OCI-LY7 (cell line): Measurements from ENCODE around the gene RGS10. TPM values are rescaled to one million over a fixed set of nuclear protein-coding genes. Genes with fewer than 3 reads are reported as not detected.

Experiments
- BruUV-seq: library from RNA; stranded (reverse); fragments of 400-500 nt; replicated peaks from 2 replicates; lab custom pipeline; 2021; lab: Mats Ljungman, UMichigan
- CTCF ChIA-PET: fragments of 300-600 bp; sonication (Branson Sonifier 250); formaldehyde crosslinking; loops from one replicate; lab custom pipeline; 2022; ENCODE audit warnings: antibody characterized with exemption; ENCODE audit not compliant: unreplicated experiment; lab: Charles Lee
- POLR2A ChIA-PET: fragments of 300-600 bp; sonication (Branson Sonifier 250); formaldehyde crosslinking; loops from one replicate; lab custom pipeline; 2022; ENCODE audit warnings: antibody characterized with exemption; lab: Charles Lee
- DNase-seq: peaks from one replicate; pipeline ENCODE4 v3.0.0-alpha.2; 2015; ENCODE audit warnings: low spot score
- H2AFZ ChIP-seq: fragments of 200-600 bp; sonication (generic), shearing (Covaris generic); 2 replicates; pipeline ENCODE4 v1.6.1; 2014; ENCODE audit warnings: mild to moderate bottlenecking, antibody characterized with exemption, low read length, moderate library complexity
- H3K27ac ChIP-seq: fragments of 200-600 bp; sonication (generic); 2 replicates; pipeline ENCODE4 v1.5.1; 2014; ENCODE audit warnings: mixed run types, low read depth, mild to moderate bottlenecking, moderate library complexity, low read length, inconsistent platforms; ENCODE audit not compliant: poor library complexity, severe bottlenecking
- H3K36me3 ChIP-seq: fragments of 200-600 bp; sonication (generic); 2 replicates; pipeline ENCODE4 v1.6.1; 2014; ENCODE audit warnings: mild to moderate bottlenecking, antibody characterized with exemption, low read length, moderate library complexity, mixed read lengths; ENCODE audit not compliant: insufficient read depth
- H3K4me1 ChIP-seq: fragments of 200-600 bp; sonication (generic); 2 replicates; pipeline ENCODE4 v1.5.1; 2014; ENCODE audit warnings: mild to moderate bottlenecking, low read length; ENCODE audit not compliant: insufficient read depth, poor library complexity, severe bottlenecking
- H3K4me2 ChIP-seq: fragments of 200-600 bp; sonication (generic); 2 replicates; pipeline ENCODE4 v1.6.1; 2014; ENCODE audit warnings: mild to moderate bottlenecking, low read length
- H3K4me3 ChIP-seq: fragments of 200-600 bp; sonication (generic); 2 replicates; pipeline ENCODE4 v1.5.1; 2014; ENCODE audit warnings: mild to moderate bottlenecking, low read depth, low read length; ENCODE audit not compliant: poor library complexity, severe bottlenecking
- H3K79me2 ChIP-seq: fragments of 200-600 bp; sonication (generic); 2 replicates; pipeline ENCODE4 v1.6.1; 2016; ENCODE audit warnings: low read depth, mild to moderate bottlenecking, low read length, moderate library complexity, mixed read lengths; ENCODE audit not compliant: insufficient read depth
- H3K9me2 ChIP-seq: fragments of 200-600 bp; sonication (generic); 2 replicates; pipeline ENCODE4 v1.6.1; 2016; ENCODE audit warnings: mild to moderate bottlenecking, low read length, mixed read lengths; ENCODE audit not compliant: insufficient read depth
- H3K9me3 ChIP-seq: fragments of 200-600 bp; sonication (generic); 2 replicates; pipeline ENCODE4 v1.6.1; 2014; ENCODE audit warnings: mild to moderate bottlenecking, mixed run types, low read length, mixed read lengths
- H4K20me1 ChIP-seq: fragments of 200-600 bp; sonication (generic); 2 replicates; pipeline ENCODE4 v1.6.1; 2014; ENCODE audit warnings: mild to moderate bottlenecking, antibody characterized with exemption, low read length, moderate library complexity, mixed read lengths; ENCODE audit not compliant: insufficient read depth
- CTCF ChIP-seq: fragments of 200-600 bp; sonication (generic); conservative IDR thresholded peaks from 2 replicates; pipeline ENCODE4 v1.5.1; 2014; ENCODE audit warnings: mild to moderate bottlenecking, antibody characterized with exemption, low read length, moderate library complexity, mixed read lengths
- EZH2phosphoT487 ChIP-seq: fragments of 200-600 bp; sonication (generic); IDR thresholded peaks from 2 replicates; pipeline ENCODE4 v1.6.1; 2018; ENCODE audit warnings: low read depth, borderline replicate concordance, mild to moderate bottlenecking, mixed run types, antibody characterized with exemption, low read length, moderate library complexity, mixed read lengths
- intact Hi-C: fragments of 100-400 bp; cut with micrococcal nuclease; formaldehyde crosslinking; loops from one replicate; pipeline ENCODE4 v1.10.0; 2022; ENCODE audit not compliant: unreplicated experiment
- total RNA-seq, 2 experiments: library from RNA; depleted of rRNA in 1 of 2; stranded (reverse); fragments of >200 nt in 1 of 2; shearing (Covaris generic) in 1 of 2; gene quantifications; 2 replicates each; pipeline ENCODE4 v1.2.3, GENCODE V29; 2014 to 2022

Gene RGS10
- total RNA-seq, 2 experiments from 2014 or later = 22.5 to 45.2 TPM

GRCh38 chr10:119549247-119549999 lies 6.9 kb upstream of the RGS10 start:
- Histone ChIP-seq H3K4me1 (no peaks in the 10 kb centered on the region), H3K36me3 (no peaks in the 10 kb centered on the region), H3K9me2 (no peaks in the 10 kb centered on the region), H4K20me1 (no peaks in the 10 kb centered on the region), H3K4me2 (no peak overlapping the region), H3K9me3 (no peaks in the 10 kb centered on the region), H2AFZ (no peak overlapping the region), H3K27ac (no peak overlapping the region), H3K4me3 (no peak overlapping the region), H3K79me2 (no peaks in the 10 kb centered on the region)
- no peak for TF ChIP-seq CTCF
- no peak for TF ChIP-seq EZH2phosphoT487
- CTCF ChIA-PET = interaction anchor here (0.7 kb wide), 1 partner anchor 31 kb away, joined by 6 read pairs; no protein-coding TSS in a partner anchor
- BruUV-seq = no TSS peak
- intact Hi-C loops = no loop called here
- POLR2A ChIA-PET = interaction anchor here (0.6 kb wide), 2 partner anchors 155 to 386 kb away, joined by 3 read pairs; no protein-coding TSS in a partner anchor
- DNase-seq = no peak

GRCh38 chr10:119546009-119546408 lies 3.5 kb upstream of the RGS10 start:
- CTCF ChIA-PET = no interaction called here
- Histone ChIP-seq H3K36me3 (no peaks in the 10 kb centered on the region), H3K4me2 (no peak overlapping the region), H3K27ac (no peak overlapping the region), H3K79me2 (no peaks in the 10 kb centered on the region), H2AFZ (no peak overlapping the region), H4K20me1 (no peaks in the 10 kb centered on the region), H3K4me3 (no peak overlapping the region), H3K9me3 (no peaks in the 10 kb centered on the region), H3K4me1 (peaks cover 20% of the 10 kb centered on the region), H3K9me2 (no peaks in the 10 kb centered on the region)
- TF ChIP-seq EZH2phosphoT487 (no peak), CTCF (no peak)
- POLR2A ChIA-PET = no interaction called here
- no peak for DNase-seq
- intact Hi-C loops = no loop called here
- BruUV-seq = no TSS peak

GRCh38 chr10:119545310-119545709 lies 2.8 kb upstream of the RGS10 start:
- DNase-seq = no peak
- BruUV-seq = no TSS peak
- H3K4me2 ChIP-seq = no peak overlapping the region
- no peak overlapping the region for H3K27ac ChIP-seq
- no peaks in the 10 kb centered on the region for H3K79me2 ChIP-seq
- no peak overlapping the region for H2AFZ ChIP-seq
- no peaks in the 10 kb centered on the region for H4K20me1 ChIP-seq
- H3K4me3 ChIP-seq = no peak overlapping the region
- POLR2A ChIA-PET = interaction anchor here (0.6 to 0.7 kb wide), 2 partner anchors 50 to 100 kb away, joined by 5 to 8 read pairs; no protein-coding TSS in a partner anchor
- TF ChIP-seq EZH2phosphoT487 (no peak), CTCF (no peak)
- peaks cover 27% of the 10 kb centered on the region for H3K4me1 ChIP-seq
- no peaks in the 10 kb centered on the region for H3K9me3 ChIP-seq
- no peaks in the 10 kb centered on the region for H3K36me3 ChIP-seq
- intact Hi-C loops = no loop called here
- CTCF ChIA-PET = interaction anchor here (0.6 kb wide), 1 partner anchor 13 kb away, joined by 3 read pairs; no protein-coding TSS in a partner anchor
- no peaks in the 10 kb centered on the region for H3K9me2 ChIP-seq
